Vagina (tissue), 2 donors: ENCODE data around the gene PAX2. TPM values are rescaled to one million over a fixed set of nuclear protein-coding genes. Genes with fewer than 3 reads are reported as not detected.

Experiments used
- DNase-seq, 2 donors: peaks; one replicate each; pipeline ENCODE4 v3.0.0-alpha.2; 2017; ENCODE audit errors: extremely low spot score in 2 of 2
- H3K27ac ChIP-seq: fragments of 200-600 bp; sonication (generic); one replicate; pipeline ENCODE4 v1.5.1; 2019
- H3K27me3 ChIP-seq: fragments of 200-600 bp; sonication (generic); one replicate; pipeline ENCODE4 v1.5.1; 2019
- H3K36me3 ChIP-seq, 2 donors: fragments of 200-600 bp; sonication (generic); one replicate each; pipeline ENCODE4 v1.5.1; 2017 to 2019
- H3K4me1 ChIP-seq: fragments of 200-600 bp; sonication (generic); one replicate; pipeline ENCODE4 v1.5.1; 2019
- H3K4me3 ChIP-seq, 2 donors: fragments of 200-600 bp; sonication (generic); 1 replicate in 1 of 2; 2 replicates in 1 of 2; pipeline ENCODE4 v1.5.1; 2016 to 2019
- H3K9me3 ChIP-seq: fragments of 200-600 bp; sonication (generic); one replicate; pipeline ENCODE4 v1.5.1; 2019
- POLR2A ChIP-seq, 2 donors: fragments of 450-650 bp; IDR thresholded peaks; one replicate each; pipeline ENCODE4 v1.6.1; 2017; ENCODE audit warnings: antibody characterized with exemption in 2 of 2, mild to moderate bottlenecking in 2 of 2, moderate library complexity in 2 of 2
- POLR2AphosphoS5 ChIP-seq, 2 donors: sonication (generic); formaldehyde crosslinking; IDR thresholded peaks; one replicate each; pipeline ENCODE4 v1.9.0; 2017; ENCODE audit warnings: antibody characterized with exemption in 2 of 2, mild to moderate bottlenecking in 2 of 2, low read depth in 1 of 2; ENCODE audit not compliant: insufficient read depth in 1 of 2
- intact Hi-C: fragments of 100-400 bp; cut with DNase I; formaldehyde crosslinking; loops from one replicate; pipeline ENCODE4 v1.15.1; 2023
- total RNA-seq: library from RNA; depleted of rRNA; stranded (reverse); fragments of >200 nt; gene quantifications from one replicate; pipeline ENCODE4 v1.2.3, GENCODE V29; 2016
- TF ChIP-seq, protein P1 (sequence below), 3 experiments: fragments of 450-650 bp in 2 of 3; fragments of 200-600 bp in 1 of 3; sonication (generic) in 1 of 3; IDR thresholded peaks; one replicate each; pipeline ENCODE4 v1.5.1; 2017 to 2019; ENCODE audit warnings: antibody characterized with exemption in 3 of 3, mild to moderate bottlenecking in 2 of 3, moderate library complexity in 2 of 3

PAX2 gene
- total RNA-seq, 1 donor from 2014 or later: not detected

DNA sequence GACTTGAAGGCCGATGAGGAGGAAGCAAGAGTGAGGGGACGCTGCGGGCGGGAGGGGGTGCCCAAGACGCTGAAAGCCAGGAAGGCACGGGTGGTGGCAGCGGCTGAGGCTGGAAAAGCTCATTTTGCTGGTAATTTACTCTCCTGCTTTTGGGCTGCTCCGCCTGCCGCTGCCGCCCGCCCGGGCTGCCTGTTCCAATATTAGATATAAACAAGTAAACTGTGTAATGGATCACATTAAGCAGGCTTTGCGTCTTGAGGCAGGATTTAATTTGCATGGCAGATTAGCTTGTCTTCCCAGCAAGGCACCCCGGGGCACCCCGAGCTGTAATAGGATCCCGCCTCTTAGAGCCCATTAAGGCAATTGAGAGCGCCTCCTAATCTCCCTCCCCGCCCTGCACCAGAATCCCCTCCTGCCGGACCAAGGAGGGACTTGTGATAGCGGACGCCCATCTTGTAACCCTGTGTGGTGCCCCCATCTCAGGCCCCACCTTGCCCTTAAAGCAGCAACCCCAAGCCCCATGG lies 121.3 kb downstream of the PAX2 start:
- intact Hi-C loops: no loop called here
- H3K4me3 ChIP-seq: no peak overlapping the region
- H3K27ac ChIP-seq: no peak overlapping the region
- no peaks in the 10 kb centered on the region for H3K36me3 ChIP-seq
- no peaks in the 10 kb centered on the region for H3K9me3 ChIP-seq
- H3K27me3 ChIP-seq: no peaks in the 10 kb centered on the region
- TF ChIP-seq POLR2A (IDR thresholded peaks at IDR 0.05) (no peak), POLR2AphosphoS5 (IDR thresholded peaks at IDR 0.05; ENCODE audit: insufficient read depth in 1 of 2, low read depth in 1 of 2) (no peak)
- TF ChIP-seq, protein P1, sequence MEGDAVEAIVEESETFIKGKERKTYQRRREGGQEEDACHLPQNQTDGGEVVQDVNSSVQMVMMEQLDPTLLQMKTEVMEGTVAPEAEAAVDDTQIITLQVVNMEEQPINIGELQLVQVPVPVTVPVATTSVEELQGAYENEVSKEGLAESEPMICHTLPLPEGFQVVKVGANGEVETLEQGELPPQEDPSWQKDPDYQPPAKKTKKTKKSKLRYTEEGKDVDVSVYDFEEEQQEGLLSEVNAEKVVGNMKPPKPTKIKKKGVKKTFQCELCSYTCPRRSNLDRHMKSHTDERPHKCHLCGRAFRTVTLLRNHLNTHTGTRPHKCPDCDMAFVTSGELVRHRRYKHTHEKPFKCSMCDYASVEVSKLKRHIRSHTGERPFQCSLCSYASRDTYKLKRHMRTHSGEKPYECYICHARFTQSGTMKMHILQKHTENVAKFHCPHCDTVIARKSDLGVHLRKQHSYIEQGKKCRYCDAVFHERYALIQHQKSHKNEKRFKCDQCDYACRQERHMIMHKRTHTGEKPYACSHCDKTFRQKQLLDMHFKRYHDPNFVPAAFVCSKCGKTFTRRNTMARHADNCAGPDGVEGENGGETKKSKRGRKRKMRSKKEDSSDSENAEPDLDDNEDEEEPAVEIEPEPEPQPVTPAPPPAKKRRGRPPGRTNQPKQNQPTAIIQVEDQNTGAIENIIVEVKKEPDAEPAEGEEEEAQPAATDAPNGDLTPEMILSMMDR (IDR thresholded peaks at IDR 0.05): no peak
- no peaks in the 10 kb centered on the region for H3K4me1 ChIP-seq
- no peak for DNase-seq

DNA sequence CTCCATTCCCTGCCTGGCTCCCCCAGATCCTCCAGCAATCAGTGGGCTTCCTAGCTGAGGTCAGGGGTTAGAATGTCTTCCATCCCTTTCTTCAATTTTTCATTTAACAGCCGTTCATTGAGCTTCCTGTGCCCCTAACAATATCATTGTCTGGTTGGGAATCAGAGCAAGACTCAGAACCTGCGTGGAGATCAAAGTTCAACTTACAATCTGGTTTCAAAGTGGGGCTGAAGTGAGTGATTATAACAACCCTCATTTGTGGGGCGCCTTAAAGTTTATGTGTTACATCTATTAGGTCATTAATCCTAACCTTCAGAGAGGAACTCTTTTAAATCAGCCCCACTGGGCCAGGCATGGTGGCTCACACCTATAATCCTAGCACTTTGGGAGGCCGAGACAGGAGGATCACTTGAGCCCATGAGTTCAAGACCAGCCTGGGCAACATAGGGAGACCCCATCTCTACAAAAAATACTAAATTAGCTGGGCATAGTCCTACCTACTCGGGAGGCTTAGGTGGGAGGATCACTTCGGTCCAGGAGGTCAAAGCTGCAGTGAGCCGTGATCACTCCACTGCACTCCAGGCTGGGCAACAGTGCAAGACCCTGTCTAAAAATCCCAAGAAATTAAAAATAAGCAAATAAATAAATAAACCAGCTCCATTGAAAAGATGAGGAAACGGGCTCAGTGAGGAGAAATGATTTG lies 122.0 kb downstream of the PAX2 start:
- Histone ChIP-seq H3K27me3 (no peaks in the 10 kb centered on the region), H3K36me3 (no peaks in the 10 kb centered on the region)
- intact Hi-C loops: no loop called here

DNA sequence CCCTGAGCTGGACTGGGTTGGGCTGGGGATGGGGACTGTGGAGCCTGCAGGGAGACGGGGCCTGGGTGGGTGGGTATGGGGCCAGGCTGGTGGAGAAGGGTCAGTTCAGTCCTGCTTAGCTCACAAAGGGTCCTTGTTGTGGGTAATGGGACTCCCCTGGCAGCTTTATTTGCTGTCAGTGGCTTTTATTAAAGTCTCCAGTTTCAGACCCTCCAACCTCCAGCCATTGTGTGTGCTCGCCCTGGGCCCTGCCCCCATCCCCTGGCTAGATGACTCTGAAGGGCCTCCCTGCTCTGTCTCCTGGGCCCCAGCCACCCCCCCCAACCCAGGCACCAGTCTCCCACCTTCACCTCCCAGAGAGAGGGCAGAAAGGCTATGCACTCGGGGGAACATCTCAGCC lies 123.0 kb downstream of the PAX2 start:
- Histone ChIP-seq H3K4me1 (no peaks in the 10 kb centered on the region), H3K36me3 (no peaks in the 10 kb centered on the region), H3K9me3 (no peaks in the 10 kb centered on the region), H3K27me3 (no peaks in the 10 kb centered on the region), H3K27ac (no peak overlapping the region), H3K4me3 (no peak overlapping the region)
- TF ChIP-seq POLR2AphosphoS5 (IDR thresholded peaks at IDR 0.05; ENCODE audit: insufficient read depth in 1 of 2, low read depth in 1 of 2): no peak
- no peak for TF ChIP-seq POLR2A (IDR thresholded peaks at IDR 0.05)
- TF ChIP-seq, protein P1 (IDR thresholded peaks at IDR 0.05): no peak
- no peak for DNase-seq
- intact Hi-C loops: no loop called here

More for the DNA sequence above, 122.0 kb downstream of the PAX2 start:
- DNase-seq: no peak
- TF ChIP-seq POLR2AphosphoS5 (IDR thresholded peaks at IDR 0.05; ENCODE audit: insufficient read depth in 1 of 2, low read depth in 1 of 2) (no peak), POLR2A (IDR thresholded peaks at IDR 0.05) (no peak)
- TF ChIP-seq, protein P1 (IDR thresholded peaks at IDR 0.05): no peak
- Histone ChIP-seq H3K4me1 (no peaks in the 10 kb centered on the region), H3K4me3 (no peak overlapping the region), H3K9me3 (no peaks in the 10 kb centered on the region), H3K27ac (no peak overlapping the region)

DNA sequence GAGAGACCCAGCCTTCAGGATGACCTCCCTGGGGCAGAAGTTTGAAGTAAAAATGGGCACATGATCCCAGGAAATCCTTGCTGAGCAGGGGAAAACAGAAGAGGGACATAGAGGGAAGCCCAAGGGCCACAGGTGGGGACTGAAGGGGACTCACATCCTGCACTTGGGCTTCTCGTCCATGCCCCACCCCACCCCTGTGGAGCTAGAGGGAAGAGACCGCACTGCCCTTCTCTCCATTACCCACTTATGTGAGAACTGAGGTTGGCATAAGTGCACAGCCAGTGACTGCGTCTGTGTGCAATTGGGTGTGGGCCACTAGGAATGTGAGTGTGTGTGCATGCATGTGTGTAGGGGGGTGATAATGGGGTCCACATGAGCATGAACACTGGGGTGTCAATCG lies 124.0 kb downstream of the PAX2 start:
- TF ChIP-seq POLR2AphosphoS5 (IDR thresholded peaks at IDR 0.05; ENCODE audit: insufficient read depth in 1 of 2, low read depth in 1 of 2) (no peak), POLR2A (IDR thresholded peaks at IDR 0.05) (no peak)
- TF ChIP-seq, protein P1 (IDR thresholded peaks at IDR 0.05): no peak
- H3K4me1 ChIP-seq: no peaks in the 10 kb centered on the region
- no peaks in the 10 kb centered on the region for H3K9me3 ChIP-seq
- no peak overlapping the region for H3K27ac ChIP-seq
- no peak for DNase-seq
- no peak overlapping the region for H3K4me3 ChIP-seq
- intact Hi-C loops: no loop called here
- no peaks in the 10 kb centered on the region for H3K36me3 ChIP-seq
- H3K27me3 ChIP-seq: no peaks in the 10 kb centered on the region
